Esophagus muscularis mucosa (tissue), 4 donors: ENCODE data around the gene DIP2C. TPM values are rescaled to one million over a fixed set of nuclear protein-coding genes. Genes with fewer than 3 reads are reported as not detected.

Source experiments
- DNase-seq: peaks from one replicate; pipeline ENCODE4 v3.0.0-alpha.2; 2017; ENCODE audit errors: extremely low spot score
- H3K27ac ChIP-seq, 4 donors: fragments of 200-600 bp; sonication (generic); replicated peaks in 1 of 4; 1 replicate in 3 of 4; 2 replicates in 1 of 4; pipeline ENCODE4 v1.5.1; 2016 to 2019; ENCODE audit warnings: mild to moderate bottlenecking in 1 of 4
- H3K27me3 ChIP-seq, 4 donors: fragments of 200-600 bp; sonication (generic); one replicate each; pipeline versions ENCODE4 v1.5.1 to v1.6.0; 2016 to 2019
- H3K36me3 ChIP-seq, 4 donors: fragments of 200-600 bp; sonication (generic); one replicate each; pipeline ENCODE4 v1.5.1; 2016 to 2019
- H3K4me1 ChIP-seq, 4 donors: fragments of 200-600 bp; sonication (generic); one replicate each; pipeline ENCODE4 v1.5.1; 2016 to 2019
- H3K4me3 ChIP-seq, 4 donors: fragments of 200-600 bp; sonication (generic); 1 replicate in 2 of 4; 2 replicates in 2 of 4; pipeline ENCODE4 v1.5.1; 2016 to 2019; ENCODE audit warnings: mild to moderate bottlenecking in 4 of 4, moderate library complexity in 1 of 4
- H3K9me3 ChIP-seq, 4 donors: fragments of 200-600 bp; sonication (generic); 1 replicate in 3 of 4; 2 replicates in 1 of 4; pipeline ENCODE4 v1.5.1; 2016 to 2019
- EP300 ChIP-seq: sonication (generic); formaldehyde crosslinking; IDR thresholded peaks from one replicate; pipeline ENCODE4 v1.6.1; 2017; ENCODE audit warnings: antibody characterized with exemption
- POLR2A ChIP-seq: fragments of 450-650 bp; IDR thresholded peaks from one replicate; pipeline ENCODE4 v1.6.1; 2017; ENCODE audit warnings: antibody characterized with exemption, moderate library complexity, mild to moderate bottlenecking, low read depth
- POLR2AphosphoS5 ChIP-seq, 2 donors: sonication (generic); formaldehyde crosslinking; IDR thresholded peaks; one replicate each; pipeline ENCODE4 v1.6.1; 2017; ENCODE audit warnings: antibody characterized with exemption in 2 of 2
- WGBS: methylation state at CpG from one replicate; pipeline ENCODE4 v1.1.5; 2018; 5-methylcytosine and 5-hydroxymethylcytosine counted together
- intact Hi-C: fragments of 100-400 bp; cut with DNase I; formaldehyde crosslinking; loops from one replicate; pipeline ENCODE4 v1.15.1; 2023
- total RNA-seq, 4 donors: library from RNA; depleted of rRNA; stranded (reverse); fragments of >200 nt; gene quantifications; one replicate each; pipeline versions ENCODE4 v1.1.0 to v1.2.1, GENCODE V29; 2016
- TF ChIP-seq, protein P1 (sequence below), 3 experiments: fragments of 200-600 bp in 2 of 3; fragments of 450-650 bp in 1 of 3; sonication (generic) in 2 of 3; IDR thresholded peaks; one replicate each; pipeline ENCODE4 v1.5.1; 2017 to 2019; ENCODE audit warnings: antibody characterized with exemption in 3 of 3, mild to moderate bottlenecking in 2 of 3, moderate library complexity in 1 of 3

DIP2C gene
- total RNA-seq, 4 donors from 2014 or later: 38.6 to 66.4 (median 55.7) TPM

DNA sequence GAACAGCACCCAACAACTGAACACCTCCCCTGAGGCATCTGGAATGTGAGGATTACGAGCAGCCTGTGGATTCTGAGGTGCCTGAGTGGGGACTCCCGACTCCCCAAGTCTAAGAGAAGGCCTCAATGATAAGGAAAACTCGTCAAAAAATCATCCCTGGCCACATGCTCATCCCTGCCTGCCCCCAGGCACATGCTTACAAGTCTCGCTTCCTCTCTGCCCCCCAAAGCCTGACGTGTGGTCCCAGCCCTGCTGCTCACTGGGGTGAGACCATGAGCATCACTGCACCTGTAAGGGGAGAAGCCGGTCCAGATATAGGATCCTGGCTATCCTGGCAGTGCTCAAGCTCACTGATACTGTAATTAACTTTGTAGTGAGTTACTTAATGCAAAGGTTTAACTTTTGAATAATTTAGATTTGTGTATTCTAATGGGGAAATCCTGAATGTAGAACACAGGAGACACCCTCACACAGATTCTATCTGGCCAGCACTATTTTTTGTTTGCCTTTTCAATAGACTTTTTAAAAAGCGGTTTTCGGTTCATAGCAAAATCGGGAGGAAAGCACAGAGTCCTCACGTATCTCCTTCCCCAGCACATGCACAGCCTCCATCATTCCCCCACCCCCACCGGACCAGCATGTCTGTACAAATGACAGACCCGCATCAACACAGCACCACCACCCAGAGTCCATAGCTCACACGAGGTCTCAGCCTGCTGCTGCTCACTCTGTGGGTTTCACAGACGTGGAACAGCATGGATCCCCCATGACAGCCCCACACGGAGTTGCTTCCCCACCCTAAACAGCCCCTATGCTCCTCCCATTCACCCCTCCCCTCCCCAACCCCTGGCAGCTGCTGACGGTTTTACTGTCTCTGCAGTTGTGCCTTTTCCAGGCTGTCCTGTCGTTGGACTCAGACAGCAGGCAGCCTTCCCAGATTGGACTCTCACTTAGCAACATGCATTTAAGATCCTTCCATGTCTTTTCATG lies 167.9 kb downstream of the DIP2C start:
- no peak for TF ChIP-seq EP300
- TF ChIP-seq, protein P1, sequence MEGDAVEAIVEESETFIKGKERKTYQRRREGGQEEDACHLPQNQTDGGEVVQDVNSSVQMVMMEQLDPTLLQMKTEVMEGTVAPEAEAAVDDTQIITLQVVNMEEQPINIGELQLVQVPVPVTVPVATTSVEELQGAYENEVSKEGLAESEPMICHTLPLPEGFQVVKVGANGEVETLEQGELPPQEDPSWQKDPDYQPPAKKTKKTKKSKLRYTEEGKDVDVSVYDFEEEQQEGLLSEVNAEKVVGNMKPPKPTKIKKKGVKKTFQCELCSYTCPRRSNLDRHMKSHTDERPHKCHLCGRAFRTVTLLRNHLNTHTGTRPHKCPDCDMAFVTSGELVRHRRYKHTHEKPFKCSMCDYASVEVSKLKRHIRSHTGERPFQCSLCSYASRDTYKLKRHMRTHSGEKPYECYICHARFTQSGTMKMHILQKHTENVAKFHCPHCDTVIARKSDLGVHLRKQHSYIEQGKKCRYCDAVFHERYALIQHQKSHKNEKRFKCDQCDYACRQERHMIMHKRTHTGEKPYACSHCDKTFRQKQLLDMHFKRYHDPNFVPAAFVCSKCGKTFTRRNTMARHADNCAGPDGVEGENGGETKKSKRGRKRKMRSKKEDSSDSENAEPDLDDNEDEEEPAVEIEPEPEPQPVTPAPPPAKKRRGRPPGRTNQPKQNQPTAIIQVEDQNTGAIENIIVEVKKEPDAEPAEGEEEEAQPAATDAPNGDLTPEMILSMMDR (IDR thresholded peaks at IDR 0.05): no peak
- TF ChIP-seq POLR2A: no peak
- no peak for TF ChIP-seq POLR2AphosphoS5 (IDR thresholded peaks at IDR 0.05)
- intact Hi-C loops: no loop called here
- H3K27me3 ChIP-seq: no peaks in the 10 kb centered on the region
- no peaks in the 10 kb centered on the region for H3K36me3 ChIP-seq
- H3K9me3 ChIP-seq: no peaks in the 10 kb centered on the region
- WGBS: 51% methylated on average over 16 of the region's 17 CpGs
- peak overlapping the region in 2 of 4 donors; percentile 49 to 58 for H3K27ac ChIP-seq
- no peak overlapping the region for H3K4me3 ChIP-seq
- no peak for DNase-seq
- peaks cover 8 to 81% (median 57%) of the 10 kb centered on the region in 4 donors for H3K4me1 ChIP-seq

DNA sequence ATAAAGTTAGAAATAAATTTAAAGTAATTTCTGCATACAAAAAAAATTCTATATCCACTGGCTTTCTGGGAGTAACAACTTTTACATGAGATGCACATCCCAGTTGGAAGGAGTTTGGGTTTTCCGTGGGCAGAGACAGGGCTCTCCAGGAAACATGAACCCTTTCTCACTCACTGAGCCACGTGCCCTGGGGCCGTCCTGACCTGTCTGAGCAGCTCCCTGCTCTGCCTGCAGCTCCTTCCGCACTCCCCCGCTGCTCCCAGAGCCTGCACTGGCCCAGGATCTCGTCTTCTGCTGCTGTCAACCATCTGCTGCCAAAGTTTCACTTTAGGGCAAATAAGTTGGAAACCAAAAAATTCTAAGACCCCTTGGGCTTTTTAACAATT lies 169.1 kb downstream of the DIP2C start:
- DNase-seq: no peak
- H3K9me3 ChIP-seq: no peaks in the 10 kb centered on the region
- intact Hi-C loops: no loop called here
- H3K4me3 ChIP-seq: no peak overlapping the region
- no peaks in the 10 kb centered on the region for H3K36me3 ChIP-seq
- H3K27ac ChIP-seq: peak overlapping the region in 1 of 4 donors; percentile 31
- H3K27me3 ChIP-seq: no peaks in the 10 kb centered on the region
- peaks cover 2 to 77% (median 55%) of the 10 kb centered on the region in 4 donors for H3K4me1 ChIP-seq
- TF ChIP-seq EP300 (no peak), POLR2A (no peak), POLR2AphosphoS5 (IDR thresholded peaks at IDR 0.05) (no peak)
- TF ChIP-seq, protein P1 (IDR thresholded peaks at IDR 0.05): no peak
- 44% methylated on average over 6 of the region's 6 CpGs for WGBS

DNA sequence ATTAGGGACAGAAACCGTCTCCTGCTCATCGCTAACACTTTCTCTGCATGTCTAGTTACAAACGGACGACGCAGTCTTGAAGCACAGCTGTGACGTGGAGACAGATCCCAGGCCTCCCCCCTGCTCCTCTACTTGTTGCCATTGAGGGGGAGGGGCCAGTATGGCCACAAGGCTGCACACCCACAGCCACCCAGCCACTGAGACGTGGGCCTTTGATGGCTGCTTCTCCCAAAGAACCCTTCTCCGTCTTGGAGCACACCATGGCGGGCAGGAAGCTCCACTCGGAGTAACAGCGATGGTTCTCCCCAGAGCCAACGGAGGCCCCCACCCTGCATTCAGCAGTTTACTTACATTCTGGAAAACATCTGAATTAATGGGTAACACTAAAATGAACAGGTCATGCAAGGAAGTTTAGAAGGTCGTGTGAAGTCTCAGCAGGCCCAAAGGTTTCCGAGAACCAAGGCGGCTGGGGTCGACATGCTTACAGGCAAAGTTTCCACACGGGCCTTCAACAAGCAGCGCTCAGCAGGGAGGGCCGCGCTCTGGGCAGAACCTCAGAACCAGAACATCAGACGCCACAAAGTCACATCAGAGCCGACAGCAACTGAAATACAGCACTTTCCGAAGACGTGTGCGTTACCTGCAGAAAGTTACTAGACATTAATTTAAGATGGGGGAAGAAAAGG lies 169.6 kb downstream of the DIP2C start:
- Histone ChIP-seq H3K27me3 (no peaks in the 10 kb centered on the region), H3K9me3 (no peaks in the 10 kb centered on the region), H3K27ac (peak overlapping the region in 1 of 4 donors; percentile 66), H3K4me1 (peaks cover under 1 to 78% (median 54%) of the 10 kb centered on the region in 4 donors), H3K4me3 (no peak overlapping the region), H3K36me3 (no peaks in the 10 kb centered on the region)
- TF ChIP-seq, protein P1 (IDR thresholded peaks at IDR 0.05): no peak
- TF ChIP-seq POLR2AphosphoS5 (IDR thresholded peaks at IDR 0.05) (no peak), POLR2A (no peak), EP300 (no peak)
- WGBS: 92% methylated on average over 24 of the region's 25 CpGs
- no peak for DNase-seq
- intact Hi-C loops: no loop called here

DNA sequence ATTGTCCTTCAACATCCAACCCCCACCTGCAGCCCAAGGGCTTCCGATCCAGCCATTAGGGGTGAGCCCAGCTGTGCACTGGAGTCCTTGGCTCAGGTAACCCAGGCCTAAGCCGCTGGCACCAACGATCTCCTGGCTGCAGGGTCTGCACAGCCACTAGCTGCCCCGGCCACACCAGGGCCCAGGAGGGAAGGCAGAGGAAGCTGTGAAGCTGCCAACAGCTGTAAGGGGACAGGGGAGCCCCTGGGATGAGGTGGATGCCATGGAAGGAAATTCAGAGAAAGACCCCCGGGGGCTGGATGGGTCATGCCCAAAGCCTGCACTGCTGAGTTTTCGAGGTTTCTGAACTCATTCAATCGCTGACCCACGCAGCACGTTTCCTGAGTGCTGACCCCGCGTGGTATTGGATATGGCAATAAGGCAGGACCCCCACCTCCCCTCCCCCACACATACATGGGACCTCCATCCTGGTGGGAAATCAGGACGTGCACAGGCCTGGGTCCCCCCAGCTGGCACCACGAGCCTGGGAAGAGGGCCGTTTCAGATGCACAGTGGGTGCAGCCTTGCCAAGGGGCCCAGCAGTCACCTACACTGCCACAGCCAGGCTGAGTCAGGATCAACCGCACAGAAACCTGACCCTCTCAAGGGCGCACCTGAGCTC lies 170.3 kb downstream of the DIP2C start:
- intact Hi-C loops: no loop called here
- TF ChIP-seq POLR2AphosphoS5 (IDR thresholded peaks at IDR 0.05) (no peak), POLR2A (no peak), EP300 (no peak)
- TF ChIP-seq, protein P1 (IDR thresholded peaks at IDR 0.05): no peak
- Histone ChIP-seq H3K4me1 (peaks cover 6 to 85% (median 60%) of the 10 kb centered on the region in 4 donors), H3K27ac (peak overlapping the region in 1 of 4 donors; percentile 66), H3K4me3 (no peak overlapping the region), H3K9me3 (no peaks in the 10 kb centered on the region), H3K27me3 (no peaks in the 10 kb centered on the region), H3K36me3 (no peaks in the 10 kb centered on the region)
- DNase-seq: no peak
- WGBS: 90% methylated on average over 16 of the region's 16 CpGs
